ENCODE data around the gene RASAL3. TPM values are rescaled to one million over a fixed set of nuclear protein-coding genes. Genes with fewer than 3 reads are reported as not detected.

The RASAL3 gene
- total and polyA plus RNA-seq, 7 donors, result 0.21 to 2.0 (median 0.47) TPM

DNA sequence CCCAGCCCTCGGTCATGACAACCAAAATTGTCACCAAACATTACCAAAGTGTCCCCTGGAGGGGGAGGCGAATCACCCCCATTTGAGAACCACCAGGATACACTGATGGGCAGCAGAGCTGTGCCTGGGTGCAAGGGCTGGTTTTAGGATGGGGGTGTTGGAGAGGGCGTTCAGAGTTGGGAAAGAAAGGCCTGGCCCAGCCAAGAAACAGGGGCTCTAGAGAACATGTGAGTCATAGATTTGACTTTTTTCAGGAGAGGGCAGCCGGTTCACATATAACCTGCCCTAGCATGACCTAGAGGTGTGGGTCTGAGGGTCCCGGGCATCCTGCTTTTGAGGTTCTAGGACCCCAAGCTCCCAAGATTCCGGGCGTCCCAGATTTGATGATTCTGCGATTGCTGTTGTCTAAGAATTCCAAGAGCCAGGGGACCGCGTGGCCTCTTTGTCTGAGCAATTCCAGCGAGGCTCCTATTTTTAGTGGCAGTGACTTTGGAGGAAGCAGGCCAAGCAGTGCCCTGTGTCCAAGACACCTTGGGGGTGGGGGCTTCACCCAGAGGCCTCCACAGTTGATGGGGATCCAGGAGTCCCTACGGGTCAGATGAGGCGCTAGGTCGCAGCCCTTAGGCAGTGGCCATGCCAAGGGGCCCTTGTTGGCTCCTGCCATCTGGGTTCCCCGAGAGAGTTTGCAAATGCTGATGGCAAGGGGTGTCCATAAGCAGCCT lies 19.7 kb downstream of the RASAL3 start:
- peaks cover 31% of the 10 kb centered on the region for H3K4me1 ChIP-seq
- peak in 1 of 2 donors; percentile 82 for DNase-seq
- WGBS, 3 donors, result 30 to 49% (median 36%) methylated on average over 15 of the region's 15 CpGs
- TF ChIP-seq, protein P1, sequence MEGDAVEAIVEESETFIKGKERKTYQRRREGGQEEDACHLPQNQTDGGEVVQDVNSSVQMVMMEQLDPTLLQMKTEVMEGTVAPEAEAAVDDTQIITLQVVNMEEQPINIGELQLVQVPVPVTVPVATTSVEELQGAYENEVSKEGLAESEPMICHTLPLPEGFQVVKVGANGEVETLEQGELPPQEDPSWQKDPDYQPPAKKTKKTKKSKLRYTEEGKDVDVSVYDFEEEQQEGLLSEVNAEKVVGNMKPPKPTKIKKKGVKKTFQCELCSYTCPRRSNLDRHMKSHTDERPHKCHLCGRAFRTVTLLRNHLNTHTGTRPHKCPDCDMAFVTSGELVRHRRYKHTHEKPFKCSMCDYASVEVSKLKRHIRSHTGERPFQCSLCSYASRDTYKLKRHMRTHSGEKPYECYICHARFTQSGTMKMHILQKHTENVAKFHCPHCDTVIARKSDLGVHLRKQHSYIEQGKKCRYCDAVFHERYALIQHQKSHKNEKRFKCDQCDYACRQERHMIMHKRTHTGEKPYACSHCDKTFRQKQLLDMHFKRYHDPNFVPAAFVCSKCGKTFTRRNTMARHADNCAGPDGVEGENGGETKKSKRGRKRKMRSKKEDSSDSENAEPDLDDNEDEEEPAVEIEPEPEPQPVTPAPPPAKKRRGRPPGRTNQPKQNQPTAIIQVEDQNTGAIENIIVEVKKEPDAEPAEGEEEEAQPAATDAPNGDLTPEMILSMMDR (IDR thresholded peaks at IDR 0.05), result no peak
- H3K36me3 ChIP-seq (ENCODE audit: insufficient read depth in 1 of 2, low read depth in 1 of 2), result no peaks in the 10 kb centered on the region
- no peaks in the 10 kb centered on the region for H3K9me3 ChIP-seq
- peak; percentile 65 to 79 (median 70) for ATAC-seq
- H3K4me3 ChIP-seq, result no peak overlapping the region
- intact Hi-C loops (cut with DNase I), result loop anchor here in 1 of 2 donors (5.0 kb wide), 1 partner anchor 67 kb away; the partner anchor contains the start of gene AKAP8
- H3K27me3 ChIP-seq (ENCODE audit: insufficient read depth in 3 of 3, low read length in 2 of 3), result no peaks in the 10 kb centered on the region
- H3K27ac ChIP-seq, result peak overlapping the region; percentile 89

DNA sequence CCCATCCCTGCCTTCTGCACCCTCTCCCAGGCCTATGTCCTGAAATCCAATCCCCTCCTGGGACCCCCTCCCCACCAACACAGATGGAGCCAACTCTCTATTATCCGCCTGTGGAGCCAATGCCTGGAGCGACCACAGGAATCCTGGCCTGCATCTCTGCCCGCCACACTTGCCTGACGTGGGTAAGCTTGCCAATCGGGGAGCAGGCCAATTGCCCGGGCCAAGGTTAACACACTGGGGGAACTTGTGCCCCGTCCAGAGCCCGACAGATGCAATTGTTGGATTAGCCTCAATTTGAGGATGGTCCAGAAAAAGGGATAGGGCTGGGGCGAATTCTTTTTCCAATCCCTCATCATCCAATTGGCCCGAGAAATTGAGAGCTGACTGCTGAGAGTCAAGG lies 20.5 kb downstream of the RASAL3 start:
- WGBS, 3 donors, result 22 to 40% (median 29%) methylated on average over 10 of the region's 10 CpGs
- Histone ChIP-seq H3K36me3 (ENCODE audit: insufficient read depth in 1 of 2, low read depth in 1 of 2) (no peaks in the 10 kb centered on the region), H3K4me3 (no peak overlapping the region), H3K4me1 (peaks cover 26% of the 10 kb centered on the region), H3K27ac (peak overlapping the region; percentile 89), H3K27me3 (ENCODE audit: insufficient read depth in 3 of 3, low read length in 2 of 3) (no peaks in the 10 kb centered on the region), H3K9me3 (no peaks in the 10 kb centered on the region)
- intact Hi-C loops (cut with DNase I), result no loop called here
- TF ChIP-seq, protein P1 (IDR thresholded peaks at IDR 0.05), result no peak
- DNase-seq, result peak; percentile 70 to 88
- ATAC-seq, result peak; percentile 59 to 65 (median 62)

DNA sequence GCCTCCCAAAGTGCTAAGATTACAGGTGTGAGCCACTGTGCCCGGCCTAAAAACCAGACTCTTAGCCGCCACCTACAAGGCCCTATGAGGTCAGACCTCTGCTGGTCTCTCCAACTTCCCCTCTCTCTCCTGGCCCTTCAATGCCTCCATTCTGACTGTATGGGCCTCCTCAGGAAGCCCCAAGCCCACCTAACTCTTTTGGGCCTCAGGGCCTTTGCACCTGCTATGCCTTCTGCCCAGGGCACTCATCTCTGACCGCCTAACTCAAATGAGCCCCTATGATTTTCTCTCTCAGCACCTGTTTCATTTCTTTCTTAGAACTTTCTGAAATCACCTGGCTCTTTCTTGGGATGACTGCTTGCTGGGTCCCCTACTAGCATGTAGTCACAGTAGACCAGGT lies 21.0 kb downstream of the RASAL3 start:
- Histone ChIP-seq H3K27ac (peak overlapping the region; percentile 89), H3K27me3 (ENCODE audit: insufficient read depth in 3 of 3, low read length in 2 of 3) (no peaks in the 10 kb centered on the region), H3K4me3 (no peak overlapping the region), H3K9me3 (no peaks in the 10 kb centered on the region), H3K4me1 (peaks cover 28% of the 10 kb centered on the region), H3K36me3 (ENCODE audit: insufficient read depth in 1 of 2, low read depth in 1 of 2) (no peaks in the 10 kb centered on the region)
- intact Hi-C loops (cut with DNase I), result no loop called here
- ATAC-seq (no peak), DNase-seq (peak in 1 of 2 donors; percentile 48)
- WGBS, 3 donors, result 67 to 90% (median 72%) methylated on average over 3 of the region's 3 CpGs
- TF ChIP-seq, protein P1 (IDR thresholded peaks at IDR 0.05), result no peak

DNA sequence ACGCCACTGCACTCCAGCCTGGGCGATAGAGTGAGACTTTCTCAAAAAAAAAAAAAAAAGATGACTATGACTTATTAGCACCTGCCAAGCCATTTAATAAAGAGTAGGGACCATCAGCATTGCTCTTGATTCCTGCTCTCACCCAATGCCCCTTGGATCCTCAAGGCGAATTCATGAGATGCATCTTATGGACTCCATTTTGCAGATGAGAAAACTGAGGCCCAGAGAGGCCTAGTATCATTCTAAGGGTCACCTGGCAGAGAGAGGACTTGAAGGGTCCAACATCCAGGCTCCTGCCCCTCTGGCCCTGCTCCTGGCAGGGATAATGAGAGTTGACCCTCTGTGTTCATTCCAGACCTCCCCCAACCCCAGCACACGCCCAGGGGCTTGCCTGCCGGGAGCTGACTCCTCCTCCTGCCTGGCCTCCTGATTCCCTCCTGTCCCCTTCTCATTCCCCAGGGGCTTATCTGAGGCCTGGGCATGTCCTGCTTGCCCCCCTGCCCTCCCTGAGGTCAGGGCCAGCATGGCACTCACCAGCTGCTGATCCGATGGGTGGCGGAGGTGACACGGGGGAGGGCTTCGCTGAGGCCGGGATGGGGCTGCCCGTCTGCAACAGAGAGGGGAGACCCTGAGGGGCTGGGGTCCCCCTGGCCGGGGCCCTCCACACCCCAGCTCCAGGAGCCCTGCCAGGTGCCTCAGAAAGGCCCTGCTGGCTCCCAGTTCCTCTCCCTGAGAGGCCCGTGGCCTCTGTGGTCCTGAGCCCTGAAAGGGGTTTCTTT lies 22.0 kb downstream of the RASAL3 start:
- 75 to 86% (median 81%) methylated on average over 12 to 13 of the region's 13 CpGs for WGBS, 3 donors

More for the DNA sequence above, 22.0 kb downstream of the RASAL3 start:
- H3K36me3 ChIP-seq (ENCODE audit: insufficient read depth in 1 of 2, low read depth in 1 of 2), result no peaks in the 10 kb centered on the region
- peaks cover 38% of the 10 kb centered on the region for H3K4me1 ChIP-seq
- no peaks in the 10 kb centered on the region for H3K9me3 ChIP-seq
- peak in 1 of 2 donors; percentile 37 for DNase-seq
- intact Hi-C loops (cut with DNase I), result no loop called here
- no peaks in the 10 kb centered on the region for H3K27me3 ChIP-seq (ENCODE audit: insufficient read depth in 3 of 3, low read length in 2 of 3)
- no peak overlapping the region for H3K27ac ChIP-seq
- H3K4me3 ChIP-seq, result no peak overlapping the region
- TF ChIP-seq, protein P1 (IDR thresholded peaks at IDR 0.05), result no peak
- ATAC-seq, result no peak
